ENCODE results near the gene PDZD2. TPM values are rescaled to one million over a fixed set of nuclear protein-coding genes. Genes with fewer than 3 reads are reported as not detected.

The PDZD2 gene
- total RNA-seq, 1 donor from 2014 or later: 70.9 TPM

DNA sequence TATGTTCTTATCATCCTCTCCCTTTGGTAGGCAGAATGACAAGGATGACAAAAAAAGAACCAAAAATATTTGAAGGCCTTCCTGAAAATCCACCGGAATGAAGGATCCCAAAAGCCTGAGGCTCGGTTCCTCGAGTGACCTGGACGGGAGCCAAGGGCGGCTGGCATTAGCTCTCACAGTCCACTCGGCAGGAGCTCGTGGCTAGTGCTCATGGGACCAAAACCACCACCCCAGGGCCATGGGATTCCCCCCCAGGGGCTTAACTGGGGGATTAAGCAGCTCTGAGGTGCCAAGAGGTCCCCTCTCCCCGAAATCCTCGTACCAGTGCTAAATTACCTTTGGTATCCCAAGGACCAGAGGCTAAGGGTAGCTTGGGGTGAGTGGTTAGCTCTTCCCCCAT, 586 bp upstream of the PDZD2 start:
- H3K4me3 ChIP-seq: peak overlapping the region; percentile 61
- intact Hi-C loops (cut with DNase I): no loop called here
- H3K9me3 ChIP-seq: no peaks in the 10 kb centered on the region
- no peaks in the 10 kb centered on the region for H3K36me3 ChIP-seq
- no peak for ATAC-seq
- H3K27me3 ChIP-seq: peaks cover 7% of the 10 kb centered on the region
- H3K27ac ChIP-seq: no peak overlapping the region
- peak; percentile 67 for DNase-seq
- peaks cover 8% of the 10 kb centered on the region for H3K4me1 ChIP-seq
- TF ChIP-seq, protein P1, sequence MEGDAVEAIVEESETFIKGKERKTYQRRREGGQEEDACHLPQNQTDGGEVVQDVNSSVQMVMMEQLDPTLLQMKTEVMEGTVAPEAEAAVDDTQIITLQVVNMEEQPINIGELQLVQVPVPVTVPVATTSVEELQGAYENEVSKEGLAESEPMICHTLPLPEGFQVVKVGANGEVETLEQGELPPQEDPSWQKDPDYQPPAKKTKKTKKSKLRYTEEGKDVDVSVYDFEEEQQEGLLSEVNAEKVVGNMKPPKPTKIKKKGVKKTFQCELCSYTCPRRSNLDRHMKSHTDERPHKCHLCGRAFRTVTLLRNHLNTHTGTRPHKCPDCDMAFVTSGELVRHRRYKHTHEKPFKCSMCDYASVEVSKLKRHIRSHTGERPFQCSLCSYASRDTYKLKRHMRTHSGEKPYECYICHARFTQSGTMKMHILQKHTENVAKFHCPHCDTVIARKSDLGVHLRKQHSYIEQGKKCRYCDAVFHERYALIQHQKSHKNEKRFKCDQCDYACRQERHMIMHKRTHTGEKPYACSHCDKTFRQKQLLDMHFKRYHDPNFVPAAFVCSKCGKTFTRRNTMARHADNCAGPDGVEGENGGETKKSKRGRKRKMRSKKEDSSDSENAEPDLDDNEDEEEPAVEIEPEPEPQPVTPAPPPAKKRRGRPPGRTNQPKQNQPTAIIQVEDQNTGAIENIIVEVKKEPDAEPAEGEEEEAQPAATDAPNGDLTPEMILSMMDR (IDR thresholded peaks at IDR 0.05): no peak

DNA sequence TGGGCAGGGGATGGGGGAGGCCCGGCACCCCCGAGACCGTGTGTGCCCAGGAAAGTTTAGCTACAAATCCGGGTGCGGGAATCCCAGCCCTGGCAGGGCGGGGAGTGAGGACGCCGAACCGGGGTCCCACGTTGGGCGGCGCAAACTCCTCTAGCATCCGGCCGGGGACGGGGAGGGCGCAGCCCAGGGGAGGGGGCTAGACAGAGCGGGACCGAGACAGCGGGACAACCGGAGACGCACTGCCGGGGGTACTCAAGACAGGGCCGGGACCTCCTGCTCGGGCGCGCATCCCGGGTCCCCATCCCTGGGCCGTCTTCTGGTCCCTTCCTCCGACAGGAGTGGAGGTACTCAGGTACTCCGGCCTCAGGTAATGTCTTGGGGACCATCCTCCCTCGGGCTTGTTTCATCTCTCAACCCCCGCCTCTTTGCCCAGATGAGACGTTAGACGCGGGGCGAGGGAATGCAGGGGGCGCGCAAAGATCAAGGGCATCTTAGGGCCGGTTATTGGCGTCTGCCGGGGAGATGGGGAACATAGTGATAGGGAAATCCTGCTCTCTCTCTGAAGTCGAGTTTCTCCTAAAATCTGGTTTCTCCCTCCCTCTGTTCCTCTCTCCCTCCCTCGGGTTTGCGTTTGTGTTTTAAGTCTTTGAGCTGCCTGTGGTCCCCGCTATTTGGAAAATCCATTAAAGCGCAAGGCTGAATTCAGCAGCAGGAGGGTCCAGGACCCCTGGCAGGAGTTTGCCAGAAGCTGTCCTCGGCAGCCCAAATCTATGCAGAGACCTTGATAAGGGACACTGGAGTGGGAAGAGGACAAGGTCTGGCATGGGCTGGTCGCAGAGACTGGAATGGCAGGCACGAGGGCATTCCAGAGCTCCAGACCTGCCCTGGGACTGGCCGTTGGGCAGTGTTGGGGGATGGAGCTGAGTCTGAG, 815 bp downstream of the PDZD2 start:
- H3K9me3 ChIP-seq: no peaks in the 10 kb centered on the region
- intact Hi-C loops (cut with DNase I): no loop called here
- H3K4me1 ChIP-seq: peaks cover 8% of the 10 kb centered on the region
- peaks cover 7% of the 10 kb centered on the region for H3K27me3 ChIP-seq
- TF ChIP-seq, protein P1 (IDR thresholded peaks at IDR 0.05): no peak
- peak; percentile 62 for ATAC-seq
- DNase-seq: no peak
- H3K27ac ChIP-seq: no peak overlapping the region
- H3K36me3 ChIP-seq: no peaks in the 10 kb centered on the region
- H3K4me3 ChIP-seq: peak overlapping the region; percentile 61

DNA sequence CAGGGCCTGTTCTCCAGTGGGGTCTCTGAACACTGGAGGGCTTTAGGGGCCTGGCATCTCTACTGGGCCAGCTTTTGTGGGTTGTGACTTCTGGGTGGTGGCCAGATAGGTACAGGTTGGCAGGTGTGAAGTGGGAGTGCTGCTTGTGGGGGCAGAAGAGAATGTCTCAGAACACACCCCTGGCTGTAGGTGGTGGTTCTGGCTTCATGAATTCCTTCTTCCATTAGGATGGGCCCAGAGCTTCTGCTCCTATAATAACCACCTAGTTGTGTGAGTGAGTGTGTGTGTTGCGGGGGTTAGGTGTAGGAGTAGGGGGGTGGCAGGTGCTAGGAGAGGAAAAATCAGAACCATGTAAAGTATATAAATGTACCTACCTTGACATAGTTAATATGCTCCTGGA, 1.6 kb downstream of the PDZD2 start:
- DNase-seq (no peak), ATAC-seq (no peak)
- Histone ChIP-seq H3K36me3 (no peaks in the 10 kb centered on the region), H3K4me3 (no peak overlapping the region), H3K9me3 (no peaks in the 10 kb centered on the region), H3K27me3 (peaks cover 7% of the 10 kb centered on the region), H3K27ac (no peak overlapping the region), H3K4me1 (peaks cover 8% of the 10 kb centered on the region)
- TF ChIP-seq, protein P1 (IDR thresholded peaks at IDR 0.05): no peak
- intact Hi-C loops (cut with DNase I): no loop called here

DNA sequence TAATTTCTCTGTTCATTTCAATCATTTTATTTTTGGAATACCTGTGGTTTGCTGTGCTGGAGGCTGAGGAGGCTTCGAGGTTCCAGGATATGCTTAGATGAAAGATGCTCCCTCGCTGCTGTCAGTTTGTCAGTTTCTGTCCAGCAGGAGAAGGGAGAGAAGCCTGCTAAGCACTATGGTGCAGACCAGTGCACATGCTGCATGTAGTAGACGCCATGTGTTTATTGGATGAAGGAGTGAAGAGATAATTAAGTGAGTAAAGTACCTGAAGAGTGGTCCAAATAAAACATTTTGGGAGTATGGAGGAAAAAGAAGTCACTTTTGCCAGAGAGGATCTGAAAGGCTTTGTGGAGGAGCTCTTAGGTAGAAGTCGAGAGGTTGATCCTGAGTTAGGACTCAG, 2.1 kb downstream of the PDZD2 start:
- H3K27me3 ChIP-seq: peaks cover 7% of the 10 kb centered on the region
- H3K9me3 ChIP-seq: no peaks in the 10 kb centered on the region
- H3K27ac ChIP-seq: no peak overlapping the region
- intact Hi-C loops (cut with DNase I): no loop called here
- H3K4me3 ChIP-seq: no peak overlapping the region
- H3K4me1 ChIP-seq: peaks cover 8% of the 10 kb centered on the region
- H3K36me3 ChIP-seq: no peaks in the 10 kb centered on the region
- TF ChIP-seq, protein P1 (IDR thresholded peaks at IDR 0.05): no peak
- DNase-seq (no peak), ATAC-seq (no peak)

DNA sequence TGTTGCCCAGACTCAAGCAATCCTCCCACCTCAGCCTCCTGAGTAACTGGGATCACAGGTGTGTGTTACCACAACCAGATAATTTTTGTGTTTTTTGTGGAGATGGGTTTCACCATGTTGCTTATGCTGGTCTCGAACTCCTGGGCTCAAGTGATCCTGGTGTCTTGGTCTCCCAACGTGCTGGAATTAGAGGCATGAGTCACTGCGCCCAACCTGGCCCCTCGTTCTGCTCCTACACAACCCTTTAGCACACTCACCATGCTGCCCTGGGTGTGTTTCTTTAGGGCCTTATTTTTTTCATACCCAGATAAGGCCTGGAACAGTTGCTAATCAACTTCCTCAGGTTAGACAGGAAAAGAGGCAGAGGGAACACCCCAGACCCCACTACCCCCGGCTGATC, 2.6 kb downstream of the PDZD2 start:
- H3K4me3 ChIP-seq: no peak overlapping the region
- DNase-seq (no peak), ATAC-seq (no peak)
- H3K27me3 ChIP-seq: peaks cover 7% of the 10 kb centered on the region
- H3K9me3 ChIP-seq: no peaks in the 10 kb centered on the region
- H3K36me3 ChIP-seq: no peaks in the 10 kb centered on the region
- intact Hi-C loops (cut with DNase I): no loop called here
- H3K4me1 ChIP-seq: peaks cover 8% of the 10 kb centered on the region
- no peak overlapping the region for H3K27ac ChIP-seq
- TF ChIP-seq, protein P1 (IDR thresholded peaks at IDR 0.05): no peak

Data from upper lobe of right lung (tissue), 1 donor.